ENCODE data around the gene CACNB2. TPM values are rescaled to one million over a fixed set of nuclear protein-coding genes. Genes with fewer than 3 reads are reported as not detected.

The CACNB2 gene
- total and polyA plus RNA-seq, 4 donors, result 0.38 to 3.1 (median 0.83) TPM

DNA sequence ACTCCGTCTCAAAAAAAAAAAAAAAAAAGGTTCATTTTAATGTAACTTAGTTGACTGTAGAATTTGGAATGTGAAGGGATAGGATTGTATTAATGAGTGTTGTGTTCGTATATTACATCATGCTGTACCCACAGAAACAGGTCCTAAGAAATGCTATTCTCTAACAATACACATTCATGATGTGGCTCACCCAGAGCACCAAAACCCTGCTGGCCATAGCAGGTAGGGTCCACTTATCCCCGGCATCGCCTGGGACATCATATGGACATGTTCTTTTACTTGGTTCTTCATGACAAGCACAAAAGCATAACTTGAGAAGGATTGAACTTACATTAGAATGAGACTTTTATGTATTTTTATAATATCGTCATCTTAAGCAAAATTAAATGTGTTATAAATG lies 241.5 kb downstream of the CACNB2 start:
- H3K27ac ChIP-seq (ENCODE audit: low read depth in 1 of 2, low read length in 2 of 2), result no peak overlapping the region
- H3K9ac ChIP-seq (ENCODE audit: low read depth in 1 of 2, low read length in 2 of 2), result no peak overlapping the region
- H3K4me1 ChIP-seq (ENCODE audit: control insufficient read depth in 4 of 4, insufficient read depth in 4 of 4, low read length in 3 of 4), result peaks cover 0 to 5% (median 0%) of the 10 kb centered on the region in 4 donors
- H3K27me3 ChIP-seq (ENCODE audit: control insufficient read depth in 4 of 4, insufficient read depth in 4 of 4, low read length in 3 of 4), result no peaks in the 10 kb centered on the region
- H3K4me3 ChIP-seq (ENCODE audit: low read depth in 1 of 3, low read length in 3 of 3), result no peak overlapping the region
- H3K36me3 ChIP-seq (ENCODE audit: control insufficient read depth in 4 of 4, insufficient read depth in 3 of 4, low read depth in 1 of 4, low read length in 3 of 4), result no peaks in the 10 kb centered on the region
- WGBS, result 92% methylated on average over 5 of the region's 5 CpGs
- H3K9me3 ChIP-seq (ENCODE audit: control insufficient read depth in 4 of 4, low read length in 3 of 4), result no peaks in the 10 kb centered on the region
- TF ChIP-seq FOXA1 (IDR thresholded peaks at IDR 0.05) (no peak), HNF4A (conservative IDR thresholded peaks at IDR 0.05) (no peak), JUND (IDR thresholded peaks at IDR 0.05) (no peak), TAF1 (conservative IDR thresholded peaks at IDR 0.05) (no peak), RXRA (IDR thresholded peaks at IDR 0.05) (no peak), GABPA (IDR thresholded peaks at IDR 0.05 in 1 of 2, conservative IDR thresholded peaks at IDR 0.05 in 1 of 2) (no peak), HNF4G (IDR thresholded peaks at IDR 0.05) (no peak)
- TF ChIP-seq, protein P1, sequence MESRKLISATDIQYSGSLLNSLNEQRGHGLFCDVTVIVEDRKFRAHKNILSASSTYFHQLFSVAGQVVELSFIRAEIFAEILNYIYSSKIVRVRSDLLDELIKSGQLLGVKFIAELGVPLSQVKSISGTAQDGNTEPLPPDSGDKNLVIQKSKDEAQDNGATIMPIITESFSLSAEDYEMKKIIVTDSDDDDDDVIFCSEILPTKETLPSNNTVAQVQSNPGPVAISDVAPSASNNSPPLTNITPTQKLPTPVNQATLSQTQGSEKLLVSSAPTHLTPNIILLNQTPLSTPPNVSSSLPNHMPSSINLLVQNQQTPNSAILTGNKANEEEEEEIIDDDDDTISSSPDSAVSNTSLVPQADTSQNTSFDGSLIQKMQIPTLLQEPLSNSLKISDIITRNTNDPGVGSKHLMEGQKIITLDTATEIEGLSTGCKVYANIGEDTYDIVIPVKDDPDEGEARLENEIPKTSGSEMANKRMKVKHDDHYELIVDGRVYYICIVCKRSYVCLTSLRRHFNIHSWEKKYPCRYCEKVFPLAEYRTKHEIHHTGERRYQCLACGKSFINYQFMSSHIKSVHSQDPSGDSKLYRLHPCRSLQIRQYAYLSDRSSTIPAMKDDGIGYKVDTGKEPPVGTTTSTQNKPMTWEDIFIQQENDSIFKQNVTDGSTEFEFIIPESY (IDR thresholded peaks at IDR 0.05), result no peak
- no peak for DNase-seq (ENCODE audit: low spot score)

DNA sequence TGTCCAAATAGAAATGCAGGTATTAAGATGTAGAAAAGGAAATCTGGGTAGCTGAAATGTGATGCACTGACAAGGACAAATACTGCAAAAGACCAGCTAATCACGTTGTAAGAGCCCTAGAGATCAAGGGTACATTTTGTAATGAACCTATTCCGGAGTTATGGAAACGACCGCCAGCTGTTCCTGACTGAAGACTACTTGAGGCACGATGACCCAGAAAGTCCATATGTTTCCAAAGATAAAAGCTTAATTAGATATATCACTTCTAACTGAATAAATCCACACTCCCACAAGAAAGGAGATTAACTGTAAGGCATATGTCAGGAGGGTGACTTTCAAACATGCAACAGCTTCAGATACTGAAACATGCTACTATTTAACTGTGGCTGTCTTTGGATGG lies 257.7 kb downstream of the CACNB2 start:
- WGBS, result 80% methylated on average over 5 of the region's 5 CpGs
- H3K4me3 ChIP-seq (ENCODE audit: low read depth in 1 of 3, low read length in 3 of 3), result no peak overlapping the region
- no peaks in the 10 kb centered on the region for H3K36me3 ChIP-seq (ENCODE audit: control insufficient read depth in 4 of 4, insufficient read depth in 3 of 4, low read depth in 1 of 4, low read length in 3 of 4)
- H3K9ac ChIP-seq (ENCODE audit: low read depth in 1 of 2, low read length in 2 of 2), result no peak overlapping the region
- no peaks in the 10 kb centered on the region for H3K9me3 ChIP-seq (ENCODE audit: control insufficient read depth in 4 of 4, low read length in 3 of 4)
- no peak for DNase-seq (ENCODE audit: low spot score)
- TF ChIP-seq, protein P2, sequence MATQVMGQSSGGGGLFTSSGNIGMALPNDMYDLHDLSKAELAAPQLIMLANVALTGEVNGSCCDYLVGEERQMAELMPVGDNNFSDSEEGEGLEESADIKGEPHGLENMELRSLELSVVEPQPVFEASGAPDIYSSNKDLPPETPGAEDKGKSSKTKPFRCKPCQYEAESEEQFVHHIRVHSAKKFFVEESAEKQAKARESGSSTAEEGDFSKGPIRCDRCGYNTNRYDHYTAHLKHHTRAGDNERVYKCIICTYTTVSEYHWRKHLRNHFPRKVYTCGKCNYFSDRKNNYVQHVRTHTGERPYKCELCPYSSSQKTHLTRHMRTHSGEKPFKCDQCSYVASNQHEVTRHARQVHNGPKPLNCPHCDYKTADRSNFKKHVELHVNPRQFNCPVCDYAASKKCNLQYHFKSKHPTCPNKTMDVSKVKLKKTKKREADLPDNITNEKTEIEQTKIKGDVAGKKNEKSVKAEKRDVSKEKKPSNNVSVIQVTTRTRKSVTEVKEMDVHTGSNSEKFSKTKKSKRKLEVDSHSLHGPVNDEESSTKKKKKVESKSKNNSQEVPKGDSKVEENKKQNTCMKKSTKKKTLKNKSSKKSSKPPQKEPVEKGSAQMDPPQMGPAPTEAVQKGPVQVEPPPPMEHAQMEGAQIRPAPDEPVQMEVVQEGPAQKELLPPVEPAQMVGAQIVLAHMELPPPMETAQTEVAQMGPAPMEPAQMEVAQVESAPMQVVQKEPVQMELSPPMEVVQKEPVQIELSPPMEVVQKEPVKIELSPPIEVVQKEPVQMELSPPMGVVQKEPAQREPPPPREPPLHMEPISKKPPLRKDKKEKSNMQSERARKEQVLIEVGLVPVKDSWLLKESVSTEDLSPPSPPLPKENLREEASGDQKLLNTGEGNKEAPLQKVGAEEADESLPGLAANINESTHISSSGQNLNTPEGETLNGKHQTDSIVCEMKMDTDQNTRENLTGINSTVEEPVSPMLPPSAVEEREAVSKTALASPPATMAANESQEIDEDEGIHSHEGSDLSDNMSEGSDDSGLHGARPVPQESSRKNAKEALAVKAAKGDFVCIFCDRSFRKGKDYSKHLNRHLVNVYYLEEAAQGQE (IDR thresholded peaks at IDR 0.05), result no peak
- no peak for TF ChIP-seq FOXA2 (IDR thresholded peaks at IDR 0.05)
- TF ChIP-seq HNF4G (IDR thresholded peaks at IDR 0.05), result no peak
- no peak for TF ChIP-seq YY1 (IDR thresholded peaks at IDR 0.05)
- TF ChIP-seq HNF4A (conservative IDR thresholded peaks at IDR 0.05), result no peak
- no peak for TF ChIP-seq SP1 (IDR thresholded peaks at IDR 0.05)
- no peak for TF ChIP-seq NR2F2 (IDR thresholded peaks at IDR 0.05)
- TF ChIP-seq, protein P1 (IDR thresholded peaks at IDR 0.05), result no peak
- no peak for TF ChIP-seq JUND (IDR thresholded peaks at IDR 0.05)
- TF ChIP-seq EGR1 (IDR thresholded peaks at IDR 0.05; ENCODE audit: low read depth in 2 of 2), result no peak
- peaks cover 0 to 16% (median 2%) of the 10 kb centered on the region in 4 donors for H3K4me1 ChIP-seq (ENCODE audit: control insufficient read depth in 4 of 4, insufficient read depth in 4 of 4, low read length in 3 of 4)
- H3K27ac ChIP-seq (ENCODE audit: low read depth in 1 of 2, low read length in 2 of 2), result no peak overlapping the region
- no peaks in the 10 kb centered on the region for H3K27me3 ChIP-seq (ENCODE audit: control insufficient read depth in 4 of 4, insufficient read depth in 4 of 4, low read length in 3 of 4)

Data from liver (tissue), 9 donors.